A673 (cell line): Measurements from ENCODE around the gene NFASC.

Source experiments
- EZH2 ChIP-seq: fragments of 200-600 bp; sonication (generic); IDR thresholded peaks from 2 replicates; pipeline ENCODE4 v1.6.1; 2017; ENCODE audit warnings: borderline replicate concordance, low read depth, mild to moderate bottlenecking, mixed read lengths, antibody characterized with exemption, low read length; ENCODE audit not compliant: poor library complexity, severe bottlenecking
- TF ChIP-seq, protein P1 (sequence below): fragments of 300-800, 200-600 bp; sonication (generic); conservative IDR thresholded peaks from 2 replicates; pipeline ENCODE4 v1.5.1; 2017; ENCODE audit warnings: low read depth, mild to moderate bottlenecking, antibody characterized with exemption, low read length, moderate library complexity, mixed read lengths

DNA sequence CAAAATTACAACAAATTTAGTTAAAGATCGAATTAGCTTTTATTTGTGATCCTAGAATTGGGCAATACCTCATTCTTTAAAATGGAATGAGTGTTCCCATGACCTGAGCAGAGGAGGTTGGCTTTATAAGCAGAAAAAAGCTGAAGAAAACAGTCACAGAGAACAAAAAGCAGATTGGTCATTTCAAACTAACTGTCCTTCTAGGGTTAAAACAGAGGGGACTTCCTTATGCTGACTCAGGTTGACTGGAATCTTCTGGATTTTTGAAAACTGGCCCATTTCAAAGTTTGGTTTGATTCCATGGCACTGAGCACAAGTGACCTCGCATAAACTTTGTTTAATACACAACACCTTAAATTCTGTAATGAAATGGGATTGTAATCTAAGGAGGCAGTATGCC is 17.6 kb downstream of the NFASC start:
- TF ChIP-seq EZH2: no peak
- TF ChIP-seq, protein P1, sequence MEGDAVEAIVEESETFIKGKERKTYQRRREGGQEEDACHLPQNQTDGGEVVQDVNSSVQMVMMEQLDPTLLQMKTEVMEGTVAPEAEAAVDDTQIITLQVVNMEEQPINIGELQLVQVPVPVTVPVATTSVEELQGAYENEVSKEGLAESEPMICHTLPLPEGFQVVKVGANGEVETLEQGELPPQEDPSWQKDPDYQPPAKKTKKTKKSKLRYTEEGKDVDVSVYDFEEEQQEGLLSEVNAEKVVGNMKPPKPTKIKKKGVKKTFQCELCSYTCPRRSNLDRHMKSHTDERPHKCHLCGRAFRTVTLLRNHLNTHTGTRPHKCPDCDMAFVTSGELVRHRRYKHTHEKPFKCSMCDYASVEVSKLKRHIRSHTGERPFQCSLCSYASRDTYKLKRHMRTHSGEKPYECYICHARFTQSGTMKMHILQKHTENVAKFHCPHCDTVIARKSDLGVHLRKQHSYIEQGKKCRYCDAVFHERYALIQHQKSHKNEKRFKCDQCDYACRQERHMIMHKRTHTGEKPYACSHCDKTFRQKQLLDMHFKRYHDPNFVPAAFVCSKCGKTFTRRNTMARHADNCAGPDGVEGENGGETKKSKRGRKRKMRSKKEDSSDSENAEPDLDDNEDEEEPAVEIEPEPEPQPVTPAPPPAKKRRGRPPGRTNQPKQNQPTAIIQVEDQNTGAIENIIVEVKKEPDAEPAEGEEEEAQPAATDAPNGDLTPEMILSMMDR: no peak
